Lung (tissue), 12 donors: ENCODE measurements around the gene CH25H. TPM values are rescaled to one million over a fixed set of nuclear protein-coding genes. Genes with fewer than 3 reads are reported as not detected.
"Not testable (repeated sequence)": the region's sequence is repeated elsewhere in the genome, so short reads cannot be mapped to it uniquely, and the experiment has no call there.

Experiments used
- ATAC-seq: fragments of 200-7000 bp; cut with Tn5 transposase; one replicate; pipeline ENCODE4 v1.9.1; 2020; ENCODE audit warnings: moderate number of reproducible peaks; ENCODE audit not compliant: insufficient read depth, low FRiP score
- DNase-seq, 3 donors: peaks; one replicate each; pipeline ENCODE4 v3.0.0-alpha.2; 2013 to 2017
- H3K27ac ChIP-seq, 2 donors: one replicate each; pipeline ENCODE4 v1.5.1; 2013; ENCODE audit warnings: mild to moderate bottlenecking in 2 of 2, moderate library complexity in 2 of 2, control low read depth in 1 of 2, inconsistent platforms in 1 of 2, low read depth in 1 of 2, low read length in 1 of 2
- H3K27me3 ChIP-seq, 3 donors: one replicate each; pipeline ENCODE4 v1.5.1; 2013; ENCODE audit warnings: low read length in 2 of 3; ENCODE audit not compliant: control insufficient read depth in 3 of 3, insufficient read depth in 3 of 3
- H3K36me3 ChIP-seq, 4 donors: one replicate each; pipeline ENCODE4 v1.5.1; 2013; ENCODE audit warnings: low read length in 4 of 4, mild to moderate bottlenecking in 1 of 4, moderate library complexity in 1 of 4; ENCODE audit not compliant: control insufficient read depth in 4 of 4, insufficient read depth in 4 of 4
- H3K4me1 ChIP-seq, 5 donors: one replicate each; pipeline ENCODE4 v1.5.1; 2013; ENCODE audit warnings: low read length in 5 of 5, mild to moderate bottlenecking in 2 of 5, moderate library complexity in 1 of 5; ENCODE audit not compliant: control insufficient read depth in 5 of 5, insufficient read depth in 5 of 5
- H3K4me3 ChIP-seq: one replicate; pipeline ENCODE4 v1.5.1; 2013; ENCODE audit warnings: mild to moderate bottlenecking, control low read depth, moderate library complexity
- H3K9ac ChIP-seq, 2 donors: one replicate each; pipeline ENCODE4 v1.5.1; 2013; ENCODE audit warnings: low read length in 2 of 2, control low read depth in 1 of 2; ENCODE audit not compliant: insufficient read depth in 1 of 2
- H3K9me3 ChIP-seq, 4 donors: one replicate each; pipeline ENCODE4 v1.5.1; 2013; ENCODE audit warnings: low read length in 3 of 4, mild to moderate bottlenecking in 1 of 4, moderate library complexity in 1 of 4; ENCODE audit not compliant: control insufficient read depth in 4 of 4, insufficient read depth in 3 of 4
- CTCF ChIP-seq: IDR thresholded peaks from 2 replicates; pipeline ENCODE4 v1.5.1; 2012; ENCODE audit warnings: mild to moderate bottlenecking; ENCODE audit errors: control extremely low read depth, extremely low read depth
- WGBS, 2 donors: extraction: QIAGEN DNeasy Blood & Tissue Kit; methylation state at CpG; one replicate each; pipeline ENCODE4 v1.1.7; 2013; 5-methylcytosine and 5-hydroxymethylcytosine counted together
- polyA plus RNA-seq, 2 donors: library from polyadenylated mRNA; stranded (reverse); fragments of 200-250 nt; gene quantifications; one replicate each; pipeline ENCODE4 v1.2.1, GENCODE V29; 2013
- total RNA-seq, 2 donors: library from RNA; depleted of rRNA in 1 of 2; stranded (reverse); fragments of >200 nt in 1 of 2; gene quantifications; one replicate each; pipeline ENCODE4 v1.2.1, GENCODE V29; 2014 to 2021
- donor health status: control.
- donor health status: control.
- donor health status: Bipolar disorder and iron deficiency.
- donor health status: healthy.
- donor health status: DM: yes; HTN: yes; CAD: no.

CH25H gene
- total and polyA plus RNA-seq, 4 donors = 1.2 to 25.2 (median 3.7) TPM

- H3K27ac ChIP-seq = no peak overlapping the region
- WGBS, 2 donors = 70 to 72% methylated on average over 3 of the region's 3 CpGs
- DNase-seq = no peak
- no peak for TF ChIP-seq CTCF
- H3K4me1 ChIP-seq = peaks cover 0 to 9% (median 0%) of the 10 kb centered on the region in 5 donors
- no peak overlapping the region for H3K4me3 ChIP-seq
- no peak overlapping the region for H3K9ac ChIP-seq
- H3K9me3 ChIP-seq = peaks cover 0 to 3% (median under 1%) of the 10 kb centered on the region in 4 donors
- no peak for ATAC-seq
- H3K36me3 ChIP-seq = no peaks in the 10 kb centered on the region
- no peaks in the 10 kb centered on the region for H3K27me3 ChIP-seq
Observed at GRCh38 chr10:89248990-89249389, 41.9 kb upstream of the CH25H start.

GRCh38 chr10:89247623-89248022 lies 40.5 kb upstream of the CH25H start:
- not testable (repeated sequence) for H3K27ac ChIP-seq, H3K4me1 ChIP-seq, H3K9ac ChIP-seq, H3K9me3 ChIP-seq, DNase-seq, H3K36me3 ChIP-seq, H3K27me3 ChIP-seq, ATAC-seq, H3K4me3 ChIP-seq
- 97 to 98% methylated on average over 2 of the region's 2 CpGs for WGBS, 2 donors

GRCh38 chr10:89245802-89246201 lies 38.7 kb upstream of the CH25H start:
- no peaks in the 10 kb centered on the region for H3K9me3 ChIP-seq
- H3K9ac ChIP-seq = no peak overlapping the region
- peaks cover 0 to 12% (median 2%) of the 10 kb centered on the region in 5 donors for H3K4me1 ChIP-seq
- no peak for ATAC-seq
- peaks cover 0 to 1% (median 0%) of the 10 kb centered on the region in 4 donors for H3K36me3 ChIP-seq
- TF ChIP-seq CTCF = no peak
- DNase-seq = no peak
- H3K27me3 ChIP-seq = no peaks in the 10 kb centered on the region
- H3K27ac ChIP-seq = no peak overlapping the region
- H3K4me3 ChIP-seq = no peak overlapping the region
- WGBS, 2 donors = 67 to 73% methylated on average over 4 of the region's 4 CpGs

DNA sequence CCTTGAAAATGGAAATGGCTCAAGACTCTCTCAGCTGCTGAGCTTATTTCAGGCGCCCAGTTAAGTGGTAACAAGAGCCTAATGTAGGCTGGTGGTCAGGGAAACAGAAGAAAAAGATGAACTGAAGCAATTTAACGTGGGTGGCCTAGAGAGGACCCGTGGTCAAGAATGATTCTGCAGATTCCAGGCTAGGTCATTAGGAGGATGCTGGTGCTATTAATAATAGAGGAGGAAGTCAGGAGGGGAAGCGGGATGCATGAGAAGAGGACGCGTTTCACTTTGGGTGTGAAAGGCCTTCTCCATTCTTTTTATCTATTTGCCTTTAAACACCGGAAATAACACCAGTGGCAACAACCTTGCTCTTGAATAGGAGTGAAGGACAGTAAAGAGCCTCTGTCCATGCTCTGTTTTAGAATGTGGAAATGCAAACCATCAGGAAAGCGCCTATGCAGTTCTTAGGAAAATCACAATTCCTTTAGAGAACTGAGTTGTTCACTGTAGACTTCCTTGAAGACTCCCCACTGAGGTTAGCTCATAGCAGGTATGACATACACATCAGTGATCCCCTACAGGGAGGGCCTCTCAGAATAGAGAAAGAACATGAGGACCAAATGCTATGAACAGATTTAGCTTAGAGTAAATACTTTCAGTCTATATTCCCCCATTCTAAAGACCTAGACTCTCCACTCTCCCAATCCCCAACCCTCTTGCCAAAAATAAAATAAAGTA lies 35.9 kb upstream of the CH25H start:
- Histone ChIP-seq H3K27ac (peak overlapping the region in 1 of 2 donors; percentile 33), H3K4me3 (no peak overlapping the region), H3K9ac (no peak overlapping the region), H3K36me3 (peaks cover 0 to 10% (median 3%) of the 10 kb centered on the region in 4 donors), H3K4me1 (peaks cover 0 to 9% (median 2%) of the 10 kb centered on the region in 5 donors), H3K27me3 (no peaks in the 10 kb centered on the region), H3K9me3 (no peaks in the 10 kb centered on the region)
- 24 to 46% methylated on average over 8 of the region's 8 CpGs for WGBS, 2 donors
- TF ChIP-seq CTCF = no peak
- DNase-seq (no peak), ATAC-seq (peak; percentile 61)
